Activated CD4-positive, alpha-beta T cell treated with anti-CD3 and anti-CD28 coated beads for 24 hours (primary cell): ENCODE data around the gene SIGLEC6.

Experiments used
- DNase-seq, 2 donors: peaks; one replicate each; pipeline ENCODE4 v3.0.0-alpha.2; 2020; ENCODE audit warnings: low read depth in 2 of 2

SIGLEC6 gene

DNA sequence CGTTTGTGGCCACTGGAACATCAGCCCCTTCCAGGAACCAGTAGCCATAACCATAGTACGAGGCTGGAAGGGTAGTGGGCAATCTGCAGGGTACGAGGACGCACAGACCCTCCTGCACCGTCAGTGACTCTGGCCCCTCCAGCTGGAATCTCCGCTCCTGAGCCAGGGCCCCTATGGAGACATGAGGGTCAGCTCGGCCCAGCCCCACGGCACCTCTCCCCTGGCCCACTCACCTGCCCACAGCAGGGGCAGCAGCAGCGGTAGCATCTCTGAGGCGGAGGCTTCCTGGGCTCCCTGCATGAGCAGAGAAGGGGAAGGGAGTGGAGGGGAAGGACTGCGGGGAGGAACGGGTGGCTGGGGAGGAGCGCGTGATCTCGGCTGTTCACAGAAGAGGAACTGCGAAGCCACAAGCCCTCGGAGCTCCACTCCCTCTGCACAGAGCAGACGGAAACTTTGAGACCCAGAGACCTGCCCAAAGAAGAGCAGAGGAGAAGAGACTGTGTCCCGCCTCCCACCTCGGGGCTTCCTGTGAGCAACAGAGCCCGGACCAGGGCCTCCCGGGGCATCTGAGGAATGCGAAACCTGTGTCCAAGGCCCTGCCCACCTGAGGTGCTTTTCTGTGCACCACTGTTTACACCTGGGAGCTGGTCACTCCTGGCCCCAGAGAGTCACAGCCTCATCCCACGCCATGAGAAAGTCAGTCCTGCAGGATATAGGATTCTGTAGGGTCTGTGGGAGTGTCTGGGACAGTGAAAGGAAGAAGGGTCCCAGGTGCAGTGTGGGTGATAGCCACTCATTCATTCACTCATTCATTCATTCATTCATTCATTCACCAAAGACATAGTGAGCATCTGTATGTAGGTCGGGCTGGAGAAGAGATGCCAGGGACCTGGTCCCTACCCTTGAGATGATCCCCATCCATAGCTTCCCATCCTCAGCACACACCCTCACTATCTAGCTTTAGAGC lies at the start of gene SIGLEC6:
Gene SIGLEC6, minus strand, starts transcription at position 322 of the 967 bp plus-strand sequence. Its CDS starts 22 bp downstream, at position 300.
- no peak for DNase-seq

DNA sequence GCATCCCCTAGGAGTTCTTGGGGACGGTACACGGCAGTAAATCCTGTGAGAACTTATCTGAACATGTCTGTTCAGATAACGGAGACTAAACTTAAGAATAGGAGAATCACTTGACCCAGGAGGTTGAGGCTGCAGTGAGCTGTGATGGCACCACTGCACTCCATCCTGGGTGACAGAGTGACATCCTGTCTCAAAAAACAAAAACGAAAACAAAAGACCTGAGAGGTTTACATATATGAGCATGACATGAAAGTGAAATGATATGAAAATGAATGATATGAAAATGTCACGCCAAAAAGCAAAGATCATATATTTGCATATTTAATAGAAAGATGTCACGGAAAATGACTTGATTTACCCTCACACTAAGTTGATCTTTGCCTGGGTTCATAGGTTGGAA lies 45.4 kb upstream of the SIGLEC6 start:
- DNase-seq, result no peak

DNA sequence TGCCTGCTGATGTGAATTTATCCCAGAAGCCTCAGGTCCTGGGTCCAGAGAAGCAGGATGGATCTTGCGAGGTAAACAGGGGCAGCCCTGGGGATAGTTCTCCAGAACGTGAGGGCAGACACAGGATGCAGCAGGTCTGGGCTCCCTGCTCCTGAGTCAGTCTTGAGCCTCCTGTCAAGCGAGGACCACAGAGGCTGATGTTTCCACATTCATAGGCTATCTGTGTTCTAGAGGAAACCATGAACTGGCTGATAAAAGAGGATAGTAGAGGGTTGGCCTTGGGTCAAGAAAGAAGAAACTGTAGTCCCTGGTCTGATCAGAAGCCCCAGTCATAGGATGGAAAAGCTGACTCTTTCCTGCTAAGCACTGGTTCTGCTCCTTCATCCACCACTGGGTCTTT lies 41.9 kb upstream of the SIGLEC6 start:
- DNase-seq, result no peak

DNA sequence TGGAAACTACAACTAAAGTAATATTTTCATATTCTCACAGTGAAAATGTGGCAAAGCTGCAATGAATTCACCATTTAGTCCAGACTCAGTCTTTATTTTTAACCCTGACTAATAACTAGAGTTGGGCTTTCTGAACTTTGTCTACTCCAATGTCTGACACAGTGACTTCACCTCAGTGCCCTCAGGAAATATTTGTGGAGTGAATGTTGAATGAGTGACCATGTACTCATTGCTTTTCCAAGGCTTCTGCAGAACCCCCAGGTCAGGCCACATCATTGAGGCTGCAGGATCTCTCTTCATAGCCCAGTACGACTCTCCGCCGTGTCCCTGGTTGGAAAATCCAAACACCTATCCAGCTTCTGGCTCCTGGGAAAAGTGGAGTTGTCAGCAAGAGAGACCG lies 41.4 kb upstream of the SIGLEC6 start:
- DNase-seq, result no peak

DNA sequence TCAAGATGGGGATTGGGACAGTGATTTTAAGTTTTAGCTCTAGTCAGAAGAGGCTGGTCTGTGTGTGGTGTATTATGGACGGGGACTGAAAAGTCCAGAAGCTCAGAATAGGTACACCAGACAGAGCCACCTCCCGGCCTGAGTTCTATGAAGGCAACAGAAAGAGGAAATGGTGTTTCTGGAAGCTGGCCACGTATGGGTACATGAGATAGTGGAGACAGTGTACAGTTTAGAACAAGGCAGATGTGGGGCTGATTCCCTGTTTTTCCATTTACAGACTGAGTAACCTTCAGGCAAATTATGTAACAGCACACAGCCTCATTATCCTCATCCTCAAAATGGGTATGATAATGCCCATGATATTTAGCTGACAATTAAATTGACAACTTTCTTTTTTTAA lies 40.9 kb upstream of the SIGLEC6 start:
- no peak for DNase-seq

DNA sequence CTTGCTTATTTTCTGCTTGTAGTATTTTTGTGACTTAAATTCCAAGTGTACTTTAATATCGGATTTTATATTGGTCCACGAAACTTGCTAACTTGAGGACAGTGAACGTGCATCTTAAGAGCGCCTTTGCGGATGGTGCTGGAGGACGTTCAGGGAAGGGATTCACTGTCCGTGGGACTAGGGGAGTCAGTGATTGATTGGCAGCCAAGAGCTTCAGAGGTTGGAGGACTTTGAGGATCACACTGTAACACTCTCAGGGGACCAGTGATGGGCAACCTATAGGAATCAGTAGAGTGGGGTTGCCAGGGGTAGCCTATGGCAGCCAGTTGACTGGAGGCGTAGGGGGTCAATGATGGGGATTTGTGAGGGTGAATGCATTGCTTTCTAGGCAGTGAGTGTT lies 40.1 kb upstream of the SIGLEC6 start:
- no peak for DNase-seq

DNA sequence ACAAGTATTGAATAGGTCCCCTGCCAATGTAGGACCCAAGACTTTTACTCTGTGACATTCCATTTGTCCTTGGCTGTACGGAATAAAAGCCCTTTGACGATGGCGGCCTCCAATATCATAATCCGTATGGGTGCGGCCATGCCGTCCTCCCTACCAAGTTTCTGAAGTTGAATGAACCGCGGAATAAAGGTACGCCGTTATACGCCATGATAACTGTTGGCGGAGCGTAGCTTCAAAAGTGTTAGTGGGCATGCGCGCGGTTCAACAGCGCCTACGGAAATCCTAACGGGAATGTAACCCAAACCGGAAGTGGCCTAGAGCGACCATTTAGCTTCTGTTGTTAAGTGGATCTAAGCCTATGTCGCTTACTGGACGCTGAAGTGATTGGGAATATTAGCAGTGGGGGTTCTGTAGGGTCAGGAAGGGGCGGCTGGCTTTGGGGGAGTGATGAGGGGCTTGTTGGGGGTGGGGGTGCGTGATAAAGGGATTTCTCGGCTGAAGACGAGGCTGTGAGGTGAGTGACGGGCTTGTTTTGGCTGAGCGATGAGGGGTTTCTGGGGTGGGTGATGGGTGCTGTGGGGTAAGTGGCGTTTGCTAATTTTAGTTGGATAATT lies 39.6 kb upstream of the SIGLEC6 start, which contains the start of gene ZNF175:
Gene ZNF175, plus strand, starts transcription at position 322 of the 614 bp plus-strand sequence. CDS start 2,047 bp downstream, outside the sequence.
- DNase-seq, result peak; percentile 79 to 84

DNA sequence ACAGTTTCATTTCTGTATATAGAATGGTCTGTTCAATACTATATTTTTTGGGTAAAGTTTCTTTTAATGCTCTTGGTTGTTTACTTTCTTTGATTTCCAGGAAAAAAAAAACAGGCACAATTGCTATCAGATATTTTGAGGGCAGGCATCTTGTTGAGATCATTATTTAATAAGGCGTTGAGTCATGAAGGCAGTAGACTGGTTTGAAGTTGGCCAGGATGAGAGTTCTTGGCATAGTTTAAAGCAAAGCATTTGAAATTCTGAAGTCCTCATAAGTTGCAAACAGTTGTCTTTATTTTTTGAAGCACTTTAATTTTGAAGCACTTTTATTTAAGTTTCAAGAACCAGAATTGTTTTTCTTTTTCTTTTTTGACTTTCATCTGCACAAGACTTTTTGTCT lies 37.0 kb upstream of the SIGLEC6 start:
- DNase-seq, result no peak

DNA sequence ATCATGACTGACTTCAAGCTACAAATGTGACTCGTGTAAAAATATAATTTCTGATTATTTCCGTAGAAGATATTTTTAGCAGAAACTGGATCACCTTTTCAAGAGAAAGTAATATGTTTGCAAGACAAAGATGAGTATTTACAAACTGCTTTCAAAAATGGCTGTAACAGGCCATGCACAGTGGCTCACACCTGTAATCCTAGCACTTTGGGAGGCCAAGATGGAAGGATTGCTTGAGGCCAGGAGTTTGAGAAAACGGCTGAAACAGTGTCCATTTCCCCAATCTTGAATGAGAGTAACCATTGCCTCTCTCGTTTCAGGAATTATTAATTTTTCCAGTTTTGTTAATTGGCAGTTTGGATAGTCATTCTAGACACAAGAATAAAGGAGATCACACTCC lies 36.1 kb upstream of the SIGLEC6 start:
- no peak for DNase-seq

DNA sequence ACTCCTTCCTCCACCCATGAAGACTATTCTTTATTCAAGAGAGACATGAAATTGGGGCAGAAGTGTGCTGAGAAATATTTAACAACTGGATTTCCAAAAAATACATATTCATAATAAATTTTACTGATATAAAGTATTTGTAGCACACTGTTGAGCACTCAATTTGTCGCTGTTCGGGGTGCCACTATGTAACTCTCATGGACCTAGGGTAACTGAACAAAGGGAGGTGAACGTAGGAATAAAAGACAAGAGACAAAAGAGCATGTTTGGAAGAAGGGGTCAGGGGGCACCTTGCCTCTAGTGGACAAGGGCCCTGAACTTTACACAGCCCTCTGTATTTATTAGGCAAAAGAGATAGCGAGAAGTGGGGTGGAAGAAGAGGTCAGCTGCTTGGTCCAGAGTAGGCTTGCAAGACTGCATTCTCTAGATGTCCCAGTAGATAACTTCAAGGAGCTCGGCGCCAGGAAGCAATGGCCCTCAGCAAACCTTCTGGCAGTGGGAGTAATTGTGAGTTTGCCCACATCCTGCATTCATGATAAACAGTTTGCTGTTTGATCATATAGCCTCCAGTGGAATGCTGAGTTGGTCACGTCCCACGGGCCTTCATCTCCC lies 35.1 kb upstream of the SIGLEC6 start:
- DNase-seq, result no peak

DNA sequence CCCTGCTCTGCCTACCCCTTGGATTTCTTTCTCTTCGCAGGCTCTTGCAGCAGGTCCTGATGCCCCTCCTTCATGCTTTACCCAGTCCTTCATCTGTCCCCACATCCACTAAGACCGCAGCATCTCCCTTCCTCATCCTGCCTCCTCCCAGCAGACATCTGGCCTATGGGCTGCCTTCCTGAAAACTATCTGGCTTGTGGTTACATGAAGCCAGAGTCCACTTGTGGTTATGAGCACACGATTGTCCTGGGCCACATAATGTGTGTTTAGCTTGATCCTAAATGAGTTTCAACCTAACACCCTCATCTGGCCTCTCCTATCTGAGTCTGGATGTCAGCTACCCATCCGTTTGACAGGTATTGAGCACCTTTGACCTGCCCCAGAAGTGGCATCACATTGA lies 34.1 kb upstream of the SIGLEC6 start:
- no peak for DNase-seq

DNA sequence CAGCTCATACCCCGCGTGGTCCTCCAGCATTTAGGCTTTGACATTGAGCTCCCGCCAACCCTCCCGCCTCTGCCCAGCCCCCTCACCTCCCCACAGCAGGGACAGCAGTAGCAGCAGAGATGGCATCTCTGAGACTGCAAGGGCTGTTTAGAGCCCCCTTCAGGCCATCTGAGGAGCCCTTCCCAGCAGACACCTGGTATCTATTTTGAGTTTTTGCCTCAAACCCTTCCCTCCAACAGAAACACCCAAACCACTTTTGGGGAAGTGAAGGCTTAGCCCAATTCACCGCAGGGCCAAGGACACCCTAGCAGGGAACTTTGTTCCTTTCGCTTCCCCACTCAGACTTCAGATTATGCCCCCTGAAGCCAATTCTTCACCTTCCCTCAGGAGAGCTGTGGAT lies 33.3 kb upstream of the SIGLEC6 start:
- DNase-seq, result no peak

DNA sequence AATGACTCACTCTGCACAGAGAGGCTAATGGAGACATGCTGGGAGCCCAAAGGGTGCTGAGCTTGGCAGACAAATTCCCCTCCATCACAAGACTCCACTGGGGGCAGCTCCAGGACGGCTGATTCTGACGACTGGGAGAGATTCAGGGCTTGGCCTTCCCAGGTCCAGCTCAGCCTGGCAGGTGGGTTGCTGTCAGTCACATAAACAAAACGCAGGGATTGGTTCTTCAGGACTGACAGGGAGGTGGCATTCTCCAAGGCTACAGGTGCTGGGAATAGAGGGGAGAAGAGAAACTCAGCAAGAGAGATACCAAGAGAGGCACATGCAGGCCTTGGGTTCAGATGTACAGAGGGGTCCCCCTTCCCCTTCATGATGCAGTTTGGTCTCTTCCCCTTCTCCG lies 28.9 kb upstream of the SIGLEC6 start:
- DNase-seq, result no peak

DNA sequence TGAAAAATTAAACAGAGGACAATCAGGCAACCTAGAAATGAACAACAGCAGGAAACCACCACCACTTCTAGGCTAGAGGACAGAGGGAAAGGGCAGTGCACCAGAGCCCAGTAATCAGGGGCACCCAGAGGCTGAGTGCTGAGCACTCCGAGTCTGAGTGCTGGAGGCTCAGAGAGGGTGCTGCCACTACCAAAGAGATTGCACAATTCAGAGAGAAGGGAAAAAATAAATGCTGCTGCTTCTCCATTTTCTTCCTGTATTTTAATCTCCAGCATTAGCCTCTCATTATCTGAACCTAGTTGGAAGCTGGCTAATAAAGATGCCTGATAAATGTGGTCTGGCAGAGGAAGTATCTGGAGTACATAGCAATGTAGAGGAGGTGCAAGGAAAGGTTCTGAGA lies 27.8 kb upstream of the SIGLEC6 start:
- DNase-seq, result no peak

DNA sequence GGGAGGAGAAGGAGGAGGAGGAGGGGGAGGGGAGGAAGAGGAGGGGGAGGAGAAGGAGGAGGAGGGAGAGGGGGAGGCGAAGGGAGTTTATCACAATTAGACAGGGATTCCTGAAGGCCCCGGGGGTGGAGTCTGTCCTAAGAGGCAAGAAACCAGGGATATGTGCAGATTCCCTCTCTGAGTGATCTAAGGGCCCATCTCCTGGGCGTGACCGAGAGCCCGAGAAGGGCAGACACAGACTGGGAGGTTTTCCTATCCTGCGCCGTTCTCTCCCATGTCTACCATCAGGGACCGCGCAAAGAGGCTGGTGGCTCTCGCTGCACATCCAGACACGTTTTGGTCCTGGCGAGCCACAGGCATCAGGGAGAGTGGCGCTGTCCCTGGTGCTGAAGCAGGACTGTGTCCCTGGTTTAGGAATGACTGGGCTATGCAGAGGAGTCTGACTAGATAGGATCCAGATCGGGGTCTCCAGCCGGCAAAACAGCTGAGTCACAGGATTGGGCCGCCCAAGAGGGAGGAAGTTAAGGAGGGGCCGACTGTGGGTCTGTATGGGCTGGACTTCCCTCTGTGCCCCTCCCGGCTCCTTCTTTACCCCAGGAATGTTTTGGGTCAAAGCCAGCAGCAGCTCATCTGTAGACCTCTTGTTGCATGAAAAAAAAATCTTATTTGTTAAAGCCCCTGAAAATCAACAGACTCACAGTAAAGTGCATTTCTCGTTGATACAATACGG lies 21.7 kb upstream of the SIGLEC6 start:
- DNase-seq, result peak; percentile 26 to 49

DNA sequence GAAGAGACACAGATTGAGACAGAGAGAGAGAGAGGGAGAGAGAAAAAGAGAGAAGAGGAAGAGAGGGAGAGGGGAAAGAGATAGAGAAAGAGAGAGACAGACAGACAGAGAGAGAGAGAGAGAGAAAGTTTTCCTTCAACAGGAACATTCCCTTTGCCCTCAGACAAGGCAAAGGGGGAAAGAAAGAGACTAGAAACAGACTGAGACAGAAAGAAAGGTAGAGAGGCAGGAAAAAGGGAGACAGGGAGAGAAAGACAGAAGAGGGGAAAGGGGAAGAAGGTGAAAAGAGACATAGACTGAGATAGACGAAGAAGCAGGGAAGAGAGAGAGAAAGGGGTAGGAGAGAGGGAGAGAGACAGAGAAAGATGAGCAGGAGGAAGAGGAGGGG lies 21.1 kb upstream of the SIGLEC6 start:
- no peak for DNase-seq

DNA sequence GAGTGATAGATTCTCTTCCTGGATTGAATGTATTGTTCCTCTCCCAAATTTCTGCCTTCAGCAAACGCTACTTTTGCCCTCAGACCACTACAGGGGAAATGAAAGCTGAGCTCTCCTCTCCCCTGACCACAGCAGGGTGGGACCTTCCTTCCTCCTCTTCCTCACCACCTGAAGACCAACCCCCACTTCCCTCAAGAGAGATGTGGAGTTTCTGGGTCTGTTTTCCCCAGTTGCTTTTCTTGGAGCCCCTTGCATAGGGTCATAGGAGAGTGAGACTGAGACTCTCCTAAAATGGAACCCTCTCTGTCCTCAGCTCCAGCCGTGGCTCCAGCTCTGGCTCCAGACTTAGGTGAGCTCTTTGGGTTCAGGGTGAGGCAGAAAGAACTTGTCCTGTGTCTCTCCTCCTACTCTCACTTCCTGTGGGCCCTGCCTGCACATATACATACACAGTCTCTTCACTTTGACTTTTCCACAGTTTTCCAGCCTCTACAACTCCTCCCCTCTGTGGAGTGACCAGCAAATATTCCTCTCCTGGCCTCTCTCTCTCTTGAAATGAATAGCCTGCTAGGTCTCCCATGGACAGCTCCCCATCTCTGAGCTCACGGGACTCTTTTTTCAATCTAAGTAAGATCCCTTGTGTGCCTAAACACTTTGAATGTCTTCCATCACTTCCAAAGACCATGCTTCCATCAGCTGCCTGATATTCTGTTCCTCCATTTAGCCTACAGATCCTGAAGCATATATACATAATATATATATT lies 20.4 kb upstream of the SIGLEC6 start:
- DNase-seq, result no peak

DNA sequence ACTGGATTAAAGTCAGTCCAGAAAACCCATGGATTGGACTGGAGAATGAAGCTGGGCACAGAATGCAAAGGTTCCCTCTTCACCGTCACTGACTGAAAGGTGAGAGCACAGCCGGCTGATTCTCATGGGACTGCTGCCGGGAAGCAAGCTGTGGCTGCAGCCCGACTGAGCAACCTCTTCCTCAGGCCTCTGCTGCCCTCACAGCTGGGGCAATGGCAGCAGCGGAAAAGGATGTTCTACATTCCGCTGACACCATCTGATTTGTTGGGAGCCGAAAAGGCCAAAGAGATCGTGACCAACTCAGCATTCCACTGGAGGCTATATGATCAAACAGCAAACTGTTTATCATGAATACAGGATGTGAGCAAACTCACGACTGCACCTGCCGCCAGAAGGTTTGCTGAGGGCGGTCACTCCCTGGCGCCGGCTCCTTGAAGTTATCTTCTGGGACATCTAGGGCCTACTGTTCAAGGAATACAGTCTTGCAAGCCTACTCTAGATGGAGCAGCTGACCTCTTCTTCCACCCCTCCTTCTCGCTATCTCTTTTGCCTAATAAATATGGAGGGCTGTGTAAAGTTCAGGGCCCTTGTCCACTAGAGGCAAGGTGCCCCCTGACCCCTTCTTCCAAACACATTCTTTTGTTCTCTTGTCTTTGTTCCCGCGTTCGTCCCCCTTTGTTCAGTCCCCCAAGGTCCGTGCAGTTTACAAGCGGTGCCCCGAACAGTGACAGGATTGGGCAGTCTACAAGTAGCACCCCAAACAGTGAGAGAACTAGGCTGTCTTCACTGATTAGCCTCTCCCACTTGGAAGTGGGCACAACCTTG lies 19.6 kb upstream of the SIGLEC6 start:
- DNase-seq, result no peak

DNA sequence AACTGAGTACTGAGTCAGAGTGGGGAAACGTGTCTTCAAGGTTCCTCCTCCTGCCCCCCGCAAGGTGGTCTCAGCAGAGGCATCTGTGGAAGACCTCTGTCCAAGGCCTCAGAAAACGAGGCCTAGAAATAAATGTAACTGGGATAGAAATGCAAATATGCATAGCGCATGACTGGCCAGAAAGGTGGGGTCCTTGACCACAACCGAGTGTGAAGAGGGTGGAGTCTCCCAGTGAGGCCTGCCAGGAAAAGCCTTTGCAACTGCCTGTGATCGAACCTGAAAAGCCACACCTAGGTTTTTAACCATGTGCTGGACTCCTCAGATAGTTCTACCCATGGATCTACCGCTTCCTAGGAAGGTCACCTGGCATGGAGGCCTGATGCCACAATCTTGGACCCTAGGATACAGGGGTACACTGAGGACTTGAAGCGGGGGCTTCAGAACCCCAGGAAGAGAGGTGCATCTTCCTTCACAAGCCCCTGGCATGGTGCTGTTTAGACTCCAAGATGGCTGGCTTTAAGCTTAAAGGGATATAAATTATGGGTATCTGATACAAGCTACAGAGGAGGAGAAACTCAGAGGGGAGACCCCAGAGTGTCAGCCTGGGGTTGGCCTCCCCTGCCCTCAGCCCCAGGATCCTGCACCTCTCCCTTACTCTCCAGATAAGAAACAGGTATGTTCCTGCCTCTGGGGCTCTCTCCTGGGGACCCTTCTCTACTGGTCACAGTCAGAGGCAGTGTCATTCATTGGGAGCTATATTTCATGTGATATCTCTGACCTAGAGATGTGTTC lies 18.3 kb upstream of the SIGLEC6 start:
- DNase-seq, result no peak
